Stimulated activated CD8-positive, alpha-beta memory T cell treated with anti-CD3 and anti-CD28 coated beads, Interleukin-15, amount 100 ng/mL, for 48 hours (primary cell): ENCODE measurements around the gene STIM2.
"Not testable (repeated sequence)": the region's sequence is repeated elsewhere in the genome, so short reads cannot be mapped to it uniquely, and the experiment has no call there.

ENCODE experiments used
- DNase-seq, 2 donors: peaks; one replicate each; pipeline ENCODE4 v3.0.0-alpha.2; 2020; ENCODE audit warnings: low read depth in 2 of 2

Gene STIM2

GRCh38 chr4:26953366-26953765 lies 92.7 kb downstream of the STIM2 start:
- DNase-seq, result no peak

- DNase-seq, result no peak
These were observed 93.3 kb downstream of the STIM2 start for GRCh38 chr4:26953770-26954423.

GRCh38 chr4:26955241-26955640 lies 94.6 kb downstream of the STIM2 start:
- no peak for DNase-seq

GRCh38 chr4:26958925-26959653 lies 98.4 kb downstream of the STIM2 start:
- no peak for DNase-seq

- no peak for DNase-seq
These were observed 99.0 kb downstream of the STIM2 start for GRCh38 chr4:26959654-26960047.

GRCh38 chr4:26962720-26963119 lies 102.1 kb downstream of the STIM2 start:
- no peak for DNase-seq

GRCh38 chr4:26964512-26964911 lies 103.9 kb downstream of the STIM2 start:
- DNase-seq, result no peak

GRCh38 chr4:26964994-26965393 lies 104.4 kb downstream of the STIM2 start:
- no peak for DNase-seq

GRCh38 chr4:26975464-26976181 lies 115.0 kb downstream of the STIM2 start:
- not testable (repeated sequence) for DNase-seq

GRCh38 chr4:26978387-26979053 lies 117.9 kb downstream of the STIM2 start:
- DNase-seq, result no peak

GRCh38 chr4:26984896-26985295 lies 124.3 kb downstream of the STIM2 start:
- no peak for DNase-seq

- DNase-seq, result no peak
These were observed 125.2 kb downstream of the STIM2 start for GRCh38 chr4:26985873-26986272.

- no peak for DNase-seq
These were observed 126.5 kb downstream of the STIM2 start for GRCh38 chr4:26987191-26987590.

GRCh38 chr4:26991057-26991456 lies 130.4 kb downstream of the STIM2 start:
- no peak for DNase-seq

- DNase-seq, result no peak
These were observed 132.2 kb downstream of the STIM2 start for GRCh38 chr4:26992657-26993361.

GRCh38 chr4:26993539-26993938 lies 132.9 kb downstream of the STIM2 start:
- DNase-seq, result no peak

GRCh38 chr4:26993967-26994366 lies 133.3 kb downstream of the STIM2 start:
- no peak for DNase-seq

- DNase-seq, result no peak
These were observed 134.7 kb downstream of the STIM2 start for GRCh38 chr4:26995316-26995715.

GRCh38 chr4:26996745-26997144 lies 136.1 kb downstream of the STIM2 start:
- no peak for DNase-seq

- DNase-seq, result no peak
These were observed 139.0 kb downstream of the STIM2 start for GRCh38 chr4:26999689-27000088.

GRCh38 chr4:27000122-27000521 lies 139.5 kb downstream of the STIM2 start:
- no peak for DNase-seq

- no peak for DNase-seq
These were observed 140.2 kb downstream of the STIM2 start for GRCh38 chr4:27000820-27001219.
